Measurements from ENCODE around the gene ENOX1. TPM values are rescaled to one million over a fixed set of nuclear protein-coding genes. Genes with fewer than 3 reads are reported as not detected.

The ENOX1 gene
- total RNA-seq, 1 donor from 2014 or later: 0.71 TPM

DNA sequence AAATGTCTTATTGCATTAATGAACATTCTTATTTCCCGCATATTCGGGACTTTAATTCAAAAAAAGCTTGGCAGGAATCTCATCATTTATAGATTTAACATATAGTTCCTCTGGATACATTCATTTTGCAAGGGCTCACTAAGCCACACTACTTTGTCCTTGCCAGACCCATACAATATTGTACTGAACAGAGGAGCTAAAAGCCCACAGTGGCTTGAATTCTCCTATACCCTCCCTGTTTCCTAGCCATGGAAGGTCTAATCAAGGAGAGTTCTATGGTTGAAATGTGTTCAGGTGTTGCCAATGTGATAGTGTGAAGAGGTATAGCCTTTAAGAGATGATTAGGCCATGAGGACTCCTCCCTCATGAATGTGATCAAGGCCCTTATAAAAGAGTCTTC lies 298.9 kb downstream of the ENOX1 start:
- no peak for TF ChIP-seq CTCF (IDR thresholded peaks at IDR 0.05; ENCODE audit: insufficient read depth, low read length, poor library complexity, severe bottlenecking)
- Histone ChIP-seq H3K36me3 (ENCODE audit: control insufficient read depth, insufficient read depth, low read length) (no peaks in the 10 kb centered on the region), H3K4me3 (ENCODE audit: low read depth, low read length) (no peak overlapping the region), H3K27me3 (ENCODE audit: control insufficient read depth, insufficient read depth, low read length) (no peaks in the 10 kb centered on the region)
- no peak for DNase-seq (ENCODE audit: low read depth)

- H3K4me3 ChIP-seq (ENCODE audit: low read depth, low read length): no peak overlapping the region
- H3K27me3 ChIP-seq (ENCODE audit: control insufficient read depth, insufficient read depth, low read length): no peaks in the 10 kb centered on the region
- H3K36me3 ChIP-seq (ENCODE audit: control insufficient read depth, insufficient read depth, low read length): no peaks in the 10 kb centered on the region
- DNase-seq (ENCODE audit: low read depth): no peak
- TF ChIP-seq CTCF (IDR thresholded peaks at IDR 0.05; ENCODE audit: insufficient read depth, low read length, poor library complexity, severe bottlenecking): no peak
These were observed 299.3 kb downstream of the ENOX1 start for GRCh38 chr13:43487461-43487860.

GRCh38 chr13:43484432-43485225 lies 302.1 kb downstream of the ENOX1 start:
- Histone ChIP-seq H3K27me3 (ENCODE audit: control insufficient read depth, insufficient read depth, low read length) (no peaks in the 10 kb centered on the region), H3K36me3 (ENCODE audit: control insufficient read depth, insufficient read depth, low read length) (no peaks in the 10 kb centered on the region), H3K4me3 (ENCODE audit: low read depth, low read length) (no peak overlapping the region)
- DNase-seq (ENCODE audit: low read depth): no peak
- TF ChIP-seq CTCF (IDR thresholded peaks at IDR 0.05; ENCODE audit: insufficient read depth, low read length, poor library complexity, severe bottlenecking): no peak

- no peaks in the 10 kb centered on the region for H3K36me3 ChIP-seq (ENCODE audit: control insufficient read depth, insufficient read depth, low read length)
- H3K27me3 ChIP-seq (ENCODE audit: control insufficient read depth, insufficient read depth, low read length): no peaks in the 10 kb centered on the region
- TF ChIP-seq CTCF (IDR thresholded peaks at IDR 0.05; ENCODE audit: insufficient read depth, low read length, poor library complexity, severe bottlenecking): no peak
- no peak overlapping the region for H3K4me3 ChIP-seq (ENCODE audit: low read depth, low read length)
- DNase-seq (ENCODE audit: low read depth): no peak
These were observed 302.8 kb downstream of the ENOX1 start for GRCh38 chr13:43483930-43484329.

DNA sequence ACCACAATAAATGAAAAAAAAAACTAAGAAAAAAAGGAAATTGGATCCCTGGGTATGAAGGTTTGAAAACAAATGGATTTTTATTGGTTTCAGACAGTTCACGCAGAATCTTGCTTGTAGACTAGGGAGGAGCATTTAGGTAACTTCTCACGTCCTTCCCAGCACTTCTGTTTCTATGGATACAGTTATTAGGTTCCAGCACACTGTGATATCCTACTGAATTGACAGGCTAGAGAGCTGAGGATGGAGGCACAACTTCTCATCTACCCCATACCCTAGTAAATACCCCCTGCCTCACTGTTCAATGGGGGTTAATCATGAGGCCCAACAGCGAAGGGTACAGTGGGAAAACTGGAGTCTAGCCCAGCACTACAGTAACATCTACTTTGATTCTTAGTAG lies 304.1 kb downstream of the ENOX1 start:
- no peaks in the 10 kb centered on the region for H3K27me3 ChIP-seq (ENCODE audit: control insufficient read depth, insufficient read depth, low read length)
- no peak for DNase-seq (ENCODE audit: low read depth)
- H3K36me3 ChIP-seq (ENCODE audit: control insufficient read depth, insufficient read depth, low read length): no peaks in the 10 kb centered on the region
- H3K4me3 ChIP-seq (ENCODE audit: low read depth, low read length): no peak overlapping the region
- TF ChIP-seq CTCF (IDR thresholded peaks at IDR 0.05; ENCODE audit: insufficient read depth, low read length, poor library complexity, severe bottlenecking): no peak

GRCh38 chr13:43482026-43482425 lies 304.7 kb downstream of the ENOX1 start:
- H3K4me3 ChIP-seq (ENCODE audit: low read depth, low read length): no peak overlapping the region
- H3K36me3 ChIP-seq (ENCODE audit: control insufficient read depth, insufficient read depth, low read length): no peaks in the 10 kb centered on the region
- H3K27me3 ChIP-seq (ENCODE audit: control insufficient read depth, insufficient read depth, low read length): no peaks in the 10 kb centered on the region
- DNase-seq (ENCODE audit: low read depth): no peak
- TF ChIP-seq CTCF (IDR thresholded peaks at IDR 0.05; ENCODE audit: insufficient read depth, low read length, poor library complexity, severe bottlenecking): no peak

Measured in kidney epithelial cell (primary cell).